ENCODE data around the gene MLLT1.

MLLT1 gene

GRCh38 chr19:6273701-6274601, 5.8 kb downstream of the MLLT1 start:
- DNase-seq, result peak; percentile 58

GRCh38 chr19:6272913-6273600, 6.7 kb downstream of the MLLT1 start:
- no peak for DNase-seq

GRCh38 chr19:6272411-6272791, 7.4 kb downstream of the MLLT1 start:
- no peak for DNase-seq

GRCh38 chr19:6271721-6272410, 7.9 kb downstream of the MLLT1 start:
- DNase-seq, result peak; percentile 40

GRCh38 chr19:6271251-6271650, 8.5 kb downstream of the MLLT1 start:
- DNase-seq, result no peak

- no peak for DNase-seq
Measured at GRCh38 chr19:6270822-6271221, 9.0 kb downstream of the MLLT1 start.

- no peak for DNase-seq
Measured at GRCh38 chr19:6270076-6270745, 9.6 kb downstream of the MLLT1 start.

GRCh38 chr19:6269101-6269886, 10.5 kb downstream of the MLLT1 start:
- no peak for DNase-seq

GRCh38 chr19:6268382-6268771, 11.4 kb downstream of the MLLT1 start:
- DNase-seq, result no peak

- no peak for DNase-seq
Measured at GRCh38 chr19:6267552-6268381, 12.0 kb downstream of the MLLT1 start.

GRCh38 chr19:6264803-6265202, 15.0 kb downstream of the MLLT1 start:
- DNase-seq, result no peak

- DNase-seq, result no peak
Measured at GRCh38 chr19:6263735-6264444, 15.9 kb downstream of the MLLT1 start.

- no peak for DNase-seq
Measured at GRCh38 chr19:6263306-6263705, 16.5 kb downstream of the MLLT1 start.

GRCh38 chr19:6262519-6262918, 17.3 kb downstream of the MLLT1 start:
- no peak for DNase-seq

- no peak for DNase-seq
Measured at GRCh38 chr19:6261883-6262282, 17.9 kb downstream of the MLLT1 start.

- no peak for DNase-seq
Measured at GRCh38 chr19:6260912-6261650, 18.7 kb downstream of the MLLT1 start.

GRCh38 chr19:6260376-6260775, 19.4 kb downstream of the MLLT1 start:
- DNase-seq, result no peak

GRCh38 chr19:6259312-6259861, 20.4 kb downstream of the MLLT1 start:
- no peak for DNase-seq

GRCh38 chr19:6258812-6259311, 20.9 kb downstream of the MLLT1 start:
- no peak for DNase-seq
